ENCODE measurements around the gene CNEP1R1.

- no peak for TF ChIP-seq EZH2 (IDR thresholded peaks at IDR 0.05; ENCODE audit: insufficient read depth, poor library complexity, severe bottlenecking)
- no peak for TF ChIP-seq EZH2phosphoT487 (IDR thresholded peaks at IDR 0.05; ENCODE audit: insufficient read depth, low read depth)
Measured at GRCh38 chr16:49995720-49996119, 29.3 kb upstream of the CNEP1R1 start.

All from GM23248 (cell line).